HEK293 (cell line): ENCODE results near the gene NOS1.

Experiments used
- AEBP2 ChIP-seq: fragments of 450-650 bp; formaldehyde crosslinking; IDR thresholded peaks from 2 replicates; pipeline ENCODE4 v1.5.1; 2016; ENCODE audit warnings: missing biosample characterization, missing genetic modification characterization, borderline replicate concordance
- BCL11A ChIP-seq: fragments of 450-650 bp; formaldehyde crosslinking; IDR thresholded peaks from 2 replicates; pipeline ENCODE4 v1.5.1; 2016; ENCODE audit warnings: low read depth, missing biosample characterization, missing genetic modification characterization
- GFI1B ChIP-seq: fragments of 450-650 bp; formaldehyde crosslinking; IDR thresholded peaks from 2 replicates; pipeline ENCODE4 v1.5.1; 2016; ENCODE audit warnings: missing biosample characterization, missing genetic modification characterization
- IKZF3 ChIP-seq: fragments of 450-650 bp; IDR thresholded peaks from 2 replicates; pipeline ENCODE4 v1.5.0; 2018; ENCODE audit warnings: missing biosample characterization, mild to moderate bottlenecking, missing genetic modification characterization, moderate library complexity
- ZBTB17 ChIP-seq: fragments of 450-650 bp; formaldehyde crosslinking; IDR thresholded peaks from 2 replicates; pipeline ENCODE4 v1.5.1; 2016; ENCODE audit warnings: missing biosample characterization, missing genetic modification characterization
- ZBTB21 ChIP-seq: fragments of 450-650 bp; formaldehyde crosslinking; IDR thresholded peaks from 2 replicates; pipeline ENCODE4 v1.5.1; 2017; ENCODE audit warnings: missing biosample characterization, missing genetic modification characterization
- ZEB2 ChIP-seq: fragments of 450-650 bp; formaldehyde crosslinking; IDR thresholded peaks from 2 replicates; pipeline ENCODE4 v1.5.1; 2016; ENCODE audit warnings: missing biosample characterization, missing genetic modification characterization
- ZFP37 ChIP-seq: fragments of 450-650 bp; formaldehyde crosslinking; IDR thresholded peaks from 2 replicates; pipeline ENCODE4 v1.5.1; 2016; ENCODE audit warnings: missing biosample characterization, missing genetic modification characterization
- ZNF114 ChIP-seq: fragments of 450-650 bp; formaldehyde crosslinking; IDR thresholded peaks from 2 replicates; pipeline ENCODE4 v1.5.0; 2017; ENCODE audit warnings: missing biosample characterization, missing genetic modification characterization
- ZNF146 ChIP-seq: fragments of 450-650 bp; formaldehyde crosslinking; IDR thresholded peaks from 2 replicates; pipeline ENCODE4 v1.5.1; 2016; ENCODE audit warnings: missing biosample characterization, missing genetic modification characterization
- ZNF157 ChIP-seq: fragments of 450-650 bp; formaldehyde crosslinking; IDR thresholded peaks from 2 replicates; pipeline ENCODE4 v1.5.1; 2016; ENCODE audit warnings: missing biosample characterization, missing genetic modification characterization
- ZNF169 ChIP-seq: fragments of 450-650 bp; formaldehyde crosslinking; IDR thresholded peaks from 2 replicates; pipeline ENCODE4 v1.5.1; 2016; ENCODE audit warnings: missing biosample characterization, missing genetic modification characterization
- ZNF174 ChIP-seq: fragments of 450-650 bp; formaldehyde crosslinking; IDR thresholded peaks from 2 replicates; pipeline ENCODE4 v1.5.0; 2017; ENCODE audit warnings: missing biosample characterization, mild to moderate bottlenecking, missing genetic modification characterization
- ZNF335 ChIP-seq: fragments of 450-650 bp; formaldehyde crosslinking; conservative IDR thresholded peaks from 2 replicates; pipeline ENCODE4 v1.5.1; 2016; ENCODE audit warnings: missing biosample characterization, missing genetic modification characterization
- ZNF433 ChIP-seq: fragments of 450-650 bp; formaldehyde crosslinking; IDR thresholded peaks from 2 replicates; pipeline ENCODE4 v1.5.1; 2016; ENCODE audit warnings: missing biosample characterization, missing genetic modification characterization, low read depth
- ZNF510 ChIP-seq: fragments of 450-650 bp; formaldehyde crosslinking; IDR thresholded peaks from 2 replicates; pipeline ENCODE4 v1.5.1; 2018; ENCODE audit warnings: mild to moderate bottlenecking, missing genetic modification characterization, missing biosample characterization; ENCODE audit not compliant: insufficient replicate concordance
- ZNF548 ChIP-seq: fragments of 450-650 bp; formaldehyde crosslinking; IDR thresholded peaks from 2 replicates; pipeline ENCODE4 v1.5.1; 2016; ENCODE audit warnings: missing biosample characterization, missing genetic modification characterization
- ZNF571 ChIP-seq: fragments of 450-650 bp; formaldehyde crosslinking; IDR thresholded peaks from 2 replicates; pipeline ENCODE4 v1.5.0; 2017; ENCODE audit warnings: missing biosample characterization, missing genetic modification characterization
- ZNF596 ChIP-seq: fragments of 450-650 bp; IDR thresholded peaks from 2 replicates; pipeline ENCODE4 v1.5.0; 2018; ENCODE audit warnings: missing biosample characterization, mild to moderate bottlenecking, missing genetic modification characterization, moderate library complexity
- ZNF843 ChIP-seq: fragments of 450-650 bp; formaldehyde crosslinking; IDR thresholded peaks from 2 replicates; pipeline ENCODE4 v1.5.1; 2016; ENCODE audit warnings: missing biosample characterization, missing genetic modification characterization
- TF ChIP-seq, protein P1 (sequence below): fragments of 450-650 bp; formaldehyde crosslinking; IDR thresholded peaks from 2 replicates; pipeline ENCODE4 v1.5.1; 2016; ENCODE audit warnings: missing biosample characterization, missing genetic modification characterization
- TF ChIP-seq, protein P2 (sequence below): fragments of 450-650 bp; formaldehyde crosslinking; IDR thresholded peaks from 2 replicates; pipeline ENCODE4 v1.5.1; 2016; ENCODE audit warnings: missing biosample characterization, missing genetic modification characterization
- TF ChIP-seq, protein P3 (sequence below): fragments of 450-650 bp; formaldehyde crosslinking; IDR thresholded peaks from 2 replicates; pipeline ENCODE4 v1.5.1; 2016; ENCODE audit warnings: missing biosample characterization, missing genetic modification characterization
- TF ChIP-seq, protein P4 (sequence below): fragments of 450-650 bp; formaldehyde crosslinking; conservative IDR thresholded peaks from 2 replicates; pipeline ENCODE4 v1.5.1; 2016; ENCODE audit warnings: low read depth, missing biosample characterization, missing genetic modification characterization
- TF ChIP-seq, protein P5 (sequence below): fragments of 450-650 bp; formaldehyde crosslinking; IDR thresholded peaks from 2 replicates; pipeline ENCODE4 v1.5.1; 2016; ENCODE audit warnings: missing biosample characterization, missing genetic modification characterization

Gene NOS1

DNA sequence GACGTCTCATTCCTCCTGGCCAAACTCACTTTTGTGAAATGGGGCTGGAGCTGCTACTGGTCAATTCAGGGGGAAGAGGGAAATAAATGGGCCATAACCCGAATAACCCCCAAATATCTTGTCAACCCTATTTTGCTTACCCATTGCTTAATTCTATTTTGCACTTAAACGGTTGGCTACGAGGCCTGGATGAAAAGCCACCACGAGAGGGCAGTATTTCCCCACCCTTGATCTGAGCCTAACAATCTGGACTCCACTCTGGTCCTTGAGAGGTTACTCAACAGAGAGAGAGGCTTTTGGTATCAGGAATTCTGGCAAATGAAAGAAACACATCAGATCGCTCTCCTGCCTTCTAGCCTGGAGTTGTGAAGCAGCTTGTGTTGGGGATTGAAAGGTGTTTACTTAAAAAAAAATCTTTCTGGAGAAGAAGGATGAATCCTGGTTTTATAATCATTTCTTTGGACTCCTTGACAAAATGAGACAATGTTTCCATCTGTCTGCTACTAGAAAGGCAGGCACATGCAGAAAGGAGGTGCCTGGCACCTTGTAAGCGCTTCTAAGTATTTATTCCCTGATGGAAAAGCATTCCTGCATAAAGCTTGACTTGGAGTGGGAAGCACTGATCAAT, 148.7 kb downstream of the NOS1 start (continued):
- TF ChIP-seq, protein P1, sequence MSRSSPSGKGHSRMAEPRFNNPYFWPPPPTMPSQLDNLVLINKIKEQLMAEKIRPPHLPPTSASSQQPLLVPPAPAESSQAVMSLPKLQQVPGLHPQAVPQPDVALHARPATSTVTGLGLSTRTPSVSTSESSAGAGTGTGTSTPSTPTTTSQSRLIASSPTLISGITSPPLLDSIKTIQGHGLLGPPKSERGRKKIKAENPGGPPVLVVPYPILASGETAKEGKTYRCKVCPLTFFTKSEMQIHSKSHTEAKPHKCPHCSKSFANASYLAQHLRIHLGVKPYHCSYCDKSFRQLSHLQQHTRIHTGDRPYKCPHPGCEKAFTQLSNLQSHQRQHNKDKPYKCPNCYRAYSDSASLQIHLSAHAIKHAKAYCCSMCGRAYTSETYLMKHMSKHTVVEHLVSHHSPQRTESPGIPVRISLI (tag by site-specific recombination) = no peak
- TF ChIP-seq GFI1B (tag by site-specific recombination) (no peak), ZNF114 (tag by site-specific recombination) (no peak), ZBTB17 (tag by site-specific recombination) (peak; percentile 73), IKZF3 (no peak), ZNF335 (tag by site-specific recombination) (peak; percentile 19; the same call in 1 of the 2 replicates), ZNF571 (tag by site-specific recombination) (no peak), ZFP37 (tag by site-specific recombination) (no peak), BCL11A (tag by site-specific recombination) (no peak), ZNF174 (tag by site-specific recombination) (no peak), ZNF169 (no peak), ZNF843 (tag by site-specific recombination) (no peak), AEBP2 (no peak), ZNF548 (tag by site-specific recombination) (no peak), ZBTB21 (tag by site-specific recombination) (no peak), ZNF433 (tag by site-specific recombination) (no peak), ZNF510 (no peak), ZEB2 (tag by site-specific recombination) (no peak), ZNF157 (no peak), ZNF596 (tag by site-specific recombination) (peak; percentile 45; the same call in 1 of the 2 replicates), ZNF146 (tag by site-specific recombination) (no peak)
- TF ChIP-seq, protein P2, sequence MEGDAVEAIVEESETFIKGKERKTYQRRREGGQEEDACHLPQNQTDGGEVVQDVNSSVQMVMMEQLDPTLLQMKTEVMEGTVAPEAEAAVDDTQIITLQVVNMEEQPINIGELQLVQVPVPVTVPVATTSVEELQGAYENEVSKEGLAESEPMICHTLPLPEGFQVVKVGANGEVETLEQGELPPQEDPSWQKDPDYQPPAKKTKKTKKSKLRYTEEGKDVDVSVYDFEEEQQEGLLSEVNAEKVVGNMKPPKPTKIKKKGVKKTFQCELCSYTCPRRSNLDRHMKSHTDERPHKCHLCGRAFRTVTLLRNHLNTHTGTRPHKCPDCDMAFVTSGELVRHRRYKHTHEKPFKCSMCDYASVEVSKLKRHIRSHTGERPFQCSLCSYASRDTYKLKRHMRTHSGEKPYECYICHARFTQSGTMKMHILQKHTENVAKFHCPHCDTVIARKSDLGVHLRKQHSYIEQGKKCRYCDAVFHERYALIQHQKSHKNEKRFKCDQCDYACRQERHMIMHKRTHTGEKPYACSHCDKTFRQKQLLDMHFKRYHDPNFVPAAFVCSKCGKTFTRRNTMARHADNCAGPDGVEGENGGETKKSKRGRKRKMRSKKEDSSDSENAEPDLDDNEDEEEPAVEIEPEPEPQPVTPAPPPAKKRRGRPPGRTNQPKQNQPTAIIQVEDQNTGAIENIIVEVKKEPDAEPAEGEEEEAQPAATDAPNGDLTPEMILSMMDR (tag by site-specific recombination) = peak; percentile 68
- TF ChIP-seq, protein P3, sequence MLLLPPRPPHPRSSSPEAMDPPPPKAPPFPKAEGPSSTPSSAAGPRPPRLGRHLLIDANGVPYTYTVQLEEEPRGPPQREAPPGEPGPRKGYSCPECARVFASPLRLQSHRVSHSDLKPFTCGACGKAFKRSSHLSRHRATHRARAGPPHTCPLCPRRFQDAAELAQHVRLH (tag by site-specific recombination) = no peak
- TF ChIP-seq, protein P4, sequence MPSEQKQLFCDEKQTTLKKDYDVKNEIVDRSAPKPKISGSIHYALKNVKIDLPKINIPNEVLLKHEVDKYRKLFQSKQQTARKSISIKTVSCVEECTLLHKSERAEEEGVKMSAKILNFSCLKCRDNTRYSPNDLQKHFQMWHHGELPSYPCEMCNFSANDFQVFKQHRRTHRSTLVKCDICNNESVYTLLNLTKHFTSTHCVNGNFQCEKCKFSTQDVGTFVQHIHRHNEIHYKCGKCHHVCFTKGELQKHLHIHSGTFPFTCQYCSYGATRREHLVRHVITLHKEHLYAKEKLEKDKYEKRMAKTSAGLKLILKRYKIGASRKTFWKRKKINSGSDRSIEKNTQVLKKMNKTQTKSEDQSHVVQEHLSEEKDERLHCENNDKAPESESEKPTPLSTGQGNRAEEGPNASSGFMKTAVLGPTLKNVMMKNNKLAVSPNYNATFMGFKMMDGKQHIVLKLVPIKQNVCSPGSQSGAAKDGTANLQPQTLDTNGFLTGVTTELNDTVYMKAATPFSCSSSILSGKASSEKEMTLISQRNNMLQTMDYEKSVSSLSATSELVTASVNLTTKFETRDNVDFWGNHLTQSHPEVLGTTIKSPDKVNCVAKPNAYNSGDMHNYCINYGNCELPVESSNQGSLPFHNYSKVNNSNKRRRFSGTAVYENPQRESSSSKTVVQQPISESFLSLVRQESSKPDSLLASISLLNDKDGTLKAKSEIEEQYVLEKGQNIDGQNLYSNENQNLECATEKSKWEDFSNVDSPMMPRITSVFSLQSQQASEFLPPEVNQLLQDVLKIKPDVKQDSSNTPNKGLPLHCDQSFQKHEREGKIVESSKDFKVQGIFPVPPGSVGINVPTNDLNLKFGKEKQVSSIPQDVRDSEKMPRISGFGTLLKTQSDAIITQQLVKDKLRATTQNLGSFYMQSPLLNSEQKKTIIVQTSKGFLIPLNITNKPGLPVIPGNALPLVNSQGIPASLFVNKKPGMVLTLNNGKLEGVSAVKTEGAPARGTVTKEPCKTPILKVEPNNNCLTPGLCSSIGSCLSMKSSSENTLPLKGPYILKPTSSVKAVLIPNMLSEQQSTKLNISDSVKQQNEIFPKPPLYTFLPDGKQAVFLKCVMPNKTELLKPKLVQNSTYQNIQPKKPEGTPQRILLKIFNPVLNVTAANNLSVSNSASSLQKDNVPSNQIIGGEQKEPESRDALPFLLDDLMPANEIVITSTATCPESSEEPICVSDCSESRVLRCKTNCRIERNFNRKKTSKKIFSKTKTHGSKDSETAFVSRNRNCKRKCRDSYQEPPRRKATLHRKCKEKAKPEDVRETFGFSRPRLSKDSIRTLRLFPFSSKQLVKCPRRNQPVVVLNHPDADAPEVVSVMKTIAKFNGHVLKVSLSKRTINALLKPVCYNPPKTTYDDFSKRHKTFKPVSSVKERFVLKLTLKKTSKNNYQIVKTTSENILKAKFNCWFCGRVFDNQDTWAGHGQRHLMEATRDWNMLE (tag by site-specific recombination) = no peak
- TF ChIP-seq, protein P5, sequence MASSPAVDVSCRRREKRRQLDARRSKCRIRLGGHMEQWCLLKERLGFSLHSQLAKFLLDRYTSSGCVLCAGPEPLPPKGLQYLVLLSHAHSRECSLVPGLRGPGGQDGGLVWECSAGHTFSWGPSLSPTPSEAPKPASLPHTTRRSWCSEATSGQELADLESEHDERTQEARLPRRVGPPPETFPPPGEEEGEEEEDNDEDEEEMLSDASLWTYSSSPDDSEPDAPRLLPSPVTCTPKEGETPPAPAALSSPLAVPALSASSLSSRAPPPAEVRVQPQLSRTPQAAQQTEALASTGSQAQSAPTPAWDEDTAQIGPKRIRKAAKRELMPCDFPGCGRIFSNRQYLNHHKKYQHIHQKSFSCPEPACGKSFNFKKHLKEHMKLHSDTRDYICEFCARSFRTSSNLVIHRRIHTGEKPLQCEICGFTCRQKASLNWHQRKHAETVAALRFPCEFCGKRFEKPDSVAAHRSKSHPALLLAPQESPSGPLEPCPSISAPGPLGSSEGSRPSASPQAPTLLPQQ (tag by site-specific recombination) = no peak
